Keratinocyte (primary cell): ENCODE data around the gene TUT1. TPM values are rescaled to one million over a fixed set of nuclear protein-coding genes. Genes with fewer than 3 reads are reported as not detected.
A peak's percentile ranks its signal among the peaks of the same experiment; 100 is the strongest.

ENCODE experiments used
- DNase-seq: peaks from one replicate; pipeline ENCODE4 v3.0.0-alpha.2; 2011; ENCODE audit warnings: low read depth, missing footprints, low spot score
- FAIRE-seq: peaks from 2 replicates; lab custom pipeline; 2011; peaks lifted over from hg19 to GRCh38; lab: Jason Lieb, UNC
- H2AFZ ChIP-seq: 2 replicates; pipeline ENCODE4 v1.6.0; 2012; ENCODE audit warnings: low read length, control low read depth, inconsistent platforms; ENCODE audit not compliant: control insufficient read depth
- H3K27ac ChIP-seq: 2 replicates; pipeline ENCODE4 v1.5.1; 2011; ENCODE audit warnings: low read length; ENCODE audit not compliant: control insufficient read depth, insufficient read depth
- H3K27me3 ChIP-seq: 3 replicates; pipeline ENCODE4 v1.6.0; 2011; ENCODE audit warnings: low read length; ENCODE audit not compliant: control insufficient read depth, insufficient read depth; ENCODE audit errors: extremely low read depth
- H3K36me3 ChIP-seq, 2 experiments: 2 replicates in 1 of 2; 3 replicates in 1 of 2; pipeline ENCODE4 v1.5.1; 2011; ENCODE audit warnings: low read length in 2 of 2, mild to moderate bottlenecking in 1 of 2; ENCODE audit not compliant: control insufficient read depth in 2 of 2, insufficient read depth in 2 of 2; ENCODE audit errors: extremely low read depth in 1 of 2
- H3K4me1 ChIP-seq: 3 replicates; pipeline ENCODE4 v1.5.1; 2011; ENCODE audit warnings: low read length; ENCODE audit not compliant: control insufficient read depth, insufficient read depth; ENCODE audit errors: extremely low read depth
- H3K4me2 ChIP-seq: 3 replicates; pipeline ENCODE4 v1.6.0; 2011; ENCODE audit warnings: low read depth, low read length; ENCODE audit not compliant: control insufficient read depth, insufficient read depth; ENCODE audit errors: extremely low read depth
- H3K4me3 ChIP-seq, 3 experiments: fragments of 200-600 bp in 1 of 3; sonication (generic) in 1 of 3; 2 replicates in 2 of 3; 3 replicates in 1 of 3; pipeline ENCODE4 v1.5.1; 2011 to 2016; ENCODE audit warnings: low read length in 3 of 3, mild to moderate bottlenecking in 3 of 3, control low read depth in 2 of 3, inconsistent platforms in 1 of 3, low read depth in 1 of 3, mixed read lengths in 1 of 3, mixed run types in 1 of 3, moderate library complexity in 1 of 3; ENCODE audit not compliant: control insufficient read depth in 2 of 3, insufficient read depth in 2 of 3; ENCODE audit errors: extremely low read depth in 1 of 3
- H3K79me2 ChIP-seq: 2 replicates; pipeline ENCODE4 v1.6.0; 2012; ENCODE audit warnings: low read length; ENCODE audit not compliant: control insufficient read depth, insufficient read depth
- H3K9ac ChIP-seq: 3 replicates; pipeline ENCODE4 v1.6.0; 2011; ENCODE audit warnings: low read length; ENCODE audit not compliant: control insufficient read depth, insufficient read depth; ENCODE audit errors: extremely low read depth
- H3K9me1 ChIP-seq: 3 replicates; pipeline ENCODE4 v1.6.0; 2011; ENCODE audit warnings: low read length; ENCODE audit not compliant: control insufficient read depth, insufficient read depth; ENCODE audit errors: extremely low read depth
- H3K9me3 ChIP-seq: 2 replicates; pipeline ENCODE4 v1.5.1; 2012; ENCODE audit warnings: low read depth, low read length; ENCODE audit not compliant: control insufficient read depth
- H4K20me1 ChIP-seq: 3 replicates; pipeline ENCODE4 v1.6.0; 2011; ENCODE audit warnings: low read length; ENCODE audit not compliant: control insufficient read depth, insufficient read depth; ENCODE audit errors: extremely low read depth
- CTCF ChIP-seq, 3 experiments: IDR thresholded peaks in 1 of 3; conservative IDR thresholded peaks in 1 of 3; optimal IDR thresholded peaks in 1 of 3; 2 replicates in 2 of 3; 3 replicates in 1 of 3; pipeline versions ENCODE3 to v1.5.1; 2011; ENCODE audit warnings: low read length in 3 of 3, mild to moderate bottlenecking in 3 of 3, moderate library complexity in 2 of 3, control low read depth in 1 of 3, inconsistent platforms in 1 of 3; ENCODE audit not compliant: insufficient read depth in 2 of 3; ENCODE audit errors: extremely low read depth in 1 of 3
- EZH2 ChIP-seq: IDR thresholded peaks from one replicate; pipeline ENCODE4 v1.6.1; 2012; ENCODE audit warnings: inconsistent platforms, mild to moderate bottlenecking, low read length, moderate library complexity
- dilution Hi-C: fragments of 300-500 bp; cut with MboI; formaldehyde crosslinking; loops from one replicate; pipeline ENCODE4 v1.7.0; 2020; ENCODE audit warnings: low sequenced_read_pairs; ENCODE audit not compliant: extremely low pct_ligation_motif_present
- polyA plus RNA-seq, 5 experiments: library from polyadenylated mRNA; depleted of rRNA in 3 of 5; stranded (reverse) in 3 of 5; stranded (forward) in 1 of 5; unstranded in 1 of 5; fragments of >200 nt; gene quantifications; 1 replicate in 1 of 5; 2 replicates in 3 of 5; 3 replicates in 1 of 5; pipeline versions ENCODE4 v1.2.1 to v1.2.3, GENCODE V29; 2011 to 2012; ENCODE audit warnings: missing spikeins in 2 of 5, low read depth in 1 of 5, low replicate concordance in 1 of 5

The TUT1 gene
- polyA plus RNA-seq, 1 donor (not counting 4 experiments of a cell fraction or from before 2014, with no cell fraction given): 10.5 TPM

GRCh38 chr11:62542111-62542745 is 49.1 kb downstream of the TUT1 start:
- Histone ChIP-seq H3K4me2 (peak overlapping the region; percentile 98), H2AFZ (no peak overlapping the region), H4K20me1 (peaks cover 54% of the 10 kb centered on the region), H3K9me3 (no peaks in the 10 kb centered on the region), H3K79me2 (peaks cover 92% of the 10 kb centered on the region), H3K36me3 (peaks cover 18 to 35% of the 10 kb centered on the region in 2 experiments), H3K27me3 (no peaks in the 10 kb centered on the region), H3K4me1 (peaks cover 57% of the 10 kb centered on the region), H3K9me1 (peaks cover 10% of the 10 kb centered on the region), H3K4me3 (peak overlapping the region; percentile 86 to 100 (median 89)), H3K9ac (peak overlapping the region; percentile 93), H3K27ac (peak overlapping the region; percentile 94)
- DNase-seq (no peak), FAIRE-seq (no peak)
- dilution Hi-C loops: no loop called here
- TF ChIP-seq EZH2 (no peak), CTCF (optimal IDR thresholded peaks at IDR 0.05 in 1 of 3, IDR thresholded peaks at IDR 0.05 in 1 of 3, conservative IDR thresholded peaks at IDR 0.05 in 1 of 3; ENCODE audit: extremely low read depth in 1 of 3, insufficient read depth in 2 of 3, low read length in 3 of 3) (no peak)

GRCh38 chr11:62540804-62541701 is 50.3 kb downstream of the TUT1 start:
- Histone ChIP-seq H3K9ac (peak overlapping the region; percentile 93), H3K9me3 (no peaks in the 10 kb centered on the region), H3K27me3 (no peaks in the 10 kb centered on the region), H2AFZ (no peak overlapping the region), H3K4me2 (peak overlapping the region; percentile 98), H3K4me1 (peaks cover 57% of the 10 kb centered on the region), H3K36me3 (peaks cover 23 to 40% of the 10 kb centered on the region in 2 experiments), H3K27ac (peak overlapping the region; percentile 39), H4K20me1 (peaks cover 64% of the 10 kb centered on the region), H3K79me2 (peaks cover 96% of the 10 kb centered on the region), H3K9me1 (peaks cover 10% of the 10 kb centered on the region), H3K4me3 (peak overlapping the region; percentile 54 to 100 (median 86))
- TF ChIP-seq EZH2 (no peak), CTCF (optimal IDR thresholded peaks at IDR 0.05 in 1 of 3, IDR thresholded peaks at IDR 0.05 in 1 of 3, conservative IDR thresholded peaks at IDR 0.05 in 1 of 3; ENCODE audit: extremely low read depth in 1 of 3, insufficient read depth in 2 of 3, low read length in 3 of 3) (no peak)
- FAIRE-seq (no peak), DNase-seq (no peak)
- dilution Hi-C loops: no loop called here
